ENCODE data around the gene CHST3.

Gene CHST3

GRCh38 chr10:72010234-72010973 lies 46.2 kb downstream of the CHST3 start:
- no peak for DNase-seq (ENCODE audit: low read depth)

- DNase-seq (ENCODE audit: low read depth): no peak
These were observed 46.8 kb downstream of the CHST3 start for GRCh38 chr10:72011016-72011415.

- DNase-seq (ENCODE audit: low read depth): no peak
These were observed 47.3 kb downstream of the CHST3 start for GRCh38 chr10:72011468-72011867.

- no peak for DNase-seq (ENCODE audit: low read depth)
These were observed 47.8 kb downstream of the CHST3 start for GRCh38 chr10:72011976-72012512.

- no peak for DNase-seq (ENCODE audit: low read depth)
These were observed 48.6 kb downstream of the CHST3 start for GRCh38 chr10:72012796-72013195.

GRCh38 chr10:72013202-72013945 lies 49.2 kb downstream of the CHST3 start:
- DNase-seq (ENCODE audit: low read depth): no peak

- DNase-seq (ENCODE audit: low read depth): no peak
These were observed 50.0 kb downstream of the CHST3 start for GRCh38 chr10:72014197-72014596.

- no peak for DNase-seq (ENCODE audit: low read depth)
These were observed 50.7 kb downstream of the CHST3 start for GRCh38 chr10:72014785-72015480.

- DNase-seq (ENCODE audit: low read depth): no peak
These were observed 51.6 kb downstream of the CHST3 start for GRCh38 chr10:72015841-72016240.

GRCh38 chr10:72016608-72017300 lies 52.6 kb downstream of the CHST3 start:
- DNase-seq (ENCODE audit: low read depth): no peak

GRCh38 chr10:72019085-72019876 lies 55.1 kb downstream of the CHST3 start:
- no peak for DNase-seq (ENCODE audit: low read depth)

- no peak for DNase-seq (ENCODE audit: low read depth)
These were observed 57.0 kb downstream of the CHST3 start for GRCh38 chr10:72020914-72021809.

- no peak for DNase-seq (ENCODE audit: low read depth)
These were observed 58.0 kb downstream of the CHST3 start for GRCh38 chr10:72022228-72022627.

GRCh38 chr10:72024596-72024995 lies 60.4 kb downstream of the CHST3 start:
- DNase-seq (ENCODE audit: low read depth): no peak

GRCh38 chr10:72025400-72025799 lies 61.2 kb downstream of the CHST3 start:
- DNase-seq (ENCODE audit: low read depth): no peak

- no peak for DNase-seq (ENCODE audit: low read depth)
These were observed 61.6 kb downstream of the CHST3 start for GRCh38 chr10:72025832-72026231.

- no peak for DNase-seq (ENCODE audit: low read depth)
These were observed 62.3 kb downstream of the CHST3 start for GRCh38 chr10:72026278-72027111.

- DNase-seq (ENCODE audit: low read depth): no peak
These were observed 63.3 kb downstream of the CHST3 start for GRCh38 chr10:72027498-72027897.

- DNase-seq (ENCODE audit: low read depth): no peak
These were observed 65.2 kb downstream of the CHST3 start for GRCh38 chr10:72029414-72029813.
